ENCODE data around the gene TRMU. TPM values are rescaled to one million over a fixed set of nuclear protein-coding genes. Genes with fewer than 3 reads are reported as not detected.

Gene TRMU
- total RNA-seq, 3 donors from 2014 or later (not counting 1 experiment from before 2014, with no cell fraction given) = 54.5 to 77.9 (median 58.4) TPM

GRCh38 chr22:46363611-46364321 lies 28.3 kb downstream of the TRMU start:
- WGBS (ENCODE audit: insufficient coverage) = 92% methylated on average over 35 of the region's 35 CpGs
- no peak overlapping the region for H3K27ac ChIP-seq (ENCODE audit: low read length)
- peaks cover 0 to 5% of the 10 kb centered on the region in 2 donors for H3K27me3 Mint-ChIP-seq (ENCODE audit: low read depth in 2 of 2)
- TF ChIP-seq CTCF (IDR thresholded peaks at IDR 0.05) = no peak
- intact Hi-C loops (cut with micrococcal nuclease) = no loop called here
- H3K4me3 Mint-ChIP-seq = no peak overlapping the region
- H3K27ac Mint-ChIP-seq = no peak overlapping the region
- no peaks in the 10 kb centered on the region for H3K36me3 Mint-ChIP-seq
- H3K4me1 ChIP-seq (ENCODE audit: control insufficient read depth, insufficient read depth, low read length) = peaks cover 41% of the 10 kb centered on the region
- H3K36me3 ChIP-seq (ENCODE audit: control insufficient read depth, insufficient read depth, low read length) = peaks cover 5% of the 10 kb centered on the region
- no peak overlapping the region for H3K4me3 ChIP-seq (ENCODE audit: low read length)
- peaks cover 16 to 23% of the 10 kb centered on the region in 2 donors for H3K4me1 Mint-ChIP-seq
- no peaks in the 10 kb centered on the region for H3K9me3 ChIP-seq (ENCODE audit: control insufficient read depth, insufficient read depth, low read length)
- DNase-seq (no peak), ATAC-seq (no peak)
- no peaks in the 10 kb centered on the region for H3K27me3 ChIP-seq (ENCODE audit: control insufficient read depth, insufficient read depth, low read length)
- no peaks in the 10 kb centered on the region for H3K9me3 Mint-ChIP-seq

- no peak overlapping the region for H3K27ac ChIP-seq (ENCODE audit: low read length)
- ATAC-seq = no peak
- H3K4me3 ChIP-seq (ENCODE audit: low read length) = no peak overlapping the region
- H3K27me3 ChIP-seq (ENCODE audit: control insufficient read depth, insufficient read depth, low read length) = no peaks in the 10 kb centered on the region
- DNase-seq = no peak
- no peak for TF ChIP-seq CTCF (IDR thresholded peaks at IDR 0.05)
- no peaks in the 10 kb centered on the region for H3K9me3 Mint-ChIP-seq
- H3K4me1 Mint-ChIP-seq = peaks cover 16 to 31% of the 10 kb centered on the region in 2 donors
- intact Hi-C loops (cut with micrococcal nuclease) = no loop called here
- peaks cover 48% of the 10 kb centered on the region for H3K4me1 ChIP-seq (ENCODE audit: control insufficient read depth, insufficient read depth, low read length)
- H3K9me3 ChIP-seq (ENCODE audit: control insufficient read depth, insufficient read depth, low read length) = no peaks in the 10 kb centered on the region
- peaks cover 0 to 5% of the 10 kb centered on the region in 2 donors for H3K27me3 Mint-ChIP-seq (ENCODE audit: low read depth in 2 of 2)
- H3K4me3 Mint-ChIP-seq = no peak overlapping the region
- peaks cover 2% of the 10 kb centered on the region for H3K36me3 ChIP-seq (ENCODE audit: control insufficient read depth, insufficient read depth, low read length)
- no peaks in the 10 kb centered on the region for H3K36me3 Mint-ChIP-seq
- 83% methylated on average over 26 of the region's 26 CpGs for WGBS (ENCODE audit: insufficient coverage)
- no peak overlapping the region for H3K27ac Mint-ChIP-seq
Measured at GRCh38 chr22:46364341-46365165, 29.0 kb downstream of the TRMU start.

GRCh38 chr22:46365166-46365624 lies 29.7 kb downstream of the TRMU start:
- H3K27ac Mint-ChIP-seq = no peak overlapping the region
- intact Hi-C loops (cut with micrococcal nuclease) = no loop called here
- H3K27me3 ChIP-seq (ENCODE audit: control insufficient read depth, insufficient read depth, low read length) = no peaks in the 10 kb centered on the region

More at GRCh38 chr22:46365166-46365624, 29.7 kb downstream of the TRMU start:
- peaks cover 23 to 37% of the 10 kb centered on the region in 2 donors for H3K4me1 Mint-ChIP-seq
- H3K36me3 Mint-ChIP-seq = no peaks in the 10 kb centered on the region
- peaks cover 0 to 5% of the 10 kb centered on the region in 2 donors for H3K27me3 Mint-ChIP-seq (ENCODE audit: low read depth in 2 of 2)
- no peaks in the 10 kb centered on the region for H3K9me3 Mint-ChIP-seq
- 94% methylated on average over 22 of the region's 22 CpGs for whole genome bisulfite sequencing (ENCODE audit: insufficient coverage)
- H3K4me3 Mint-ChIP-seq = no peak overlapping the region
- H3K4me3 ChIP-seq (ENCODE audit: low read length) = no peak overlapping the region
- no peaks in the 10 kb centered on the region for H3K9me3 ChIP-seq (ENCODE audit: control insufficient read depth, insufficient read depth, low read length)
- no peak for TF ChIP-seq CTCF (IDR thresholded peaks at IDR 0.05)
- DNase-seq = no peak
- H3K4me1 ChIP-seq (ENCODE audit: control insufficient read depth, insufficient read depth, low read length) = peaks cover 55% of the 10 kb centered on the region
- no peak overlapping the region for H3K27ac ChIP-seq (ENCODE audit: low read length)
- peaks cover 2% of the 10 kb centered on the region for H3K36me3 ChIP-seq (ENCODE audit: control insufficient read depth, insufficient read depth, low read length)
- no peak for ATAC-seq
